IPS DF 6.9 (cell line): ENCODE measurements around the gene GNAI1.

Experiments
- DNase-seq: peaks from one replicate; pipeline ENCODE4 v3.0.0-alpha.2; 2013; ENCODE audit warnings: low read depth, low spot score
- H3K27ac ChIP-seq: one replicate; pipeline ENCODE4 v1.5.1; 2013; ENCODE audit warnings: low read length, control low read depth
- H3K27me3 ChIP-seq: 2 replicates; pipeline ENCODE4 v1.6.1; 2013; ENCODE audit warnings: mild to moderate bottlenecking, low read length; ENCODE audit not compliant: control insufficient read depth, insufficient read depth
- H3K36me3 ChIP-seq: 2 replicates; pipeline ENCODE4 v1.6.1; 2013; ENCODE audit warnings: low read length; ENCODE audit not compliant: control insufficient read depth, insufficient read depth
- H3K4me1 ChIP-seq: 2 replicates; pipeline ENCODE4 v1.6.1; 2013; ENCODE audit warnings: low read length; ENCODE audit not compliant: control insufficient read depth, insufficient read depth
- H3K4me3 ChIP-seq: 2 replicates; pipeline ENCODE4 v1.5.1; 2013; ENCODE audit warnings: mild to moderate bottlenecking, low read length
- H3K9me3 ChIP-seq: 2 replicates; pipeline ENCODE4 v1.6.1; 2013; ENCODE audit warnings: low read length, inconsistent platforms; ENCODE audit not compliant: control insufficient read depth, insufficient read depth
- WGBS: extraction: QIAGEN DNeasy Blood & Tissue Kit; methylation state at CpG from one replicate; pipeline ENCODE4 v1.1.7; 2013; ENCODE audit warnings: mixed read lengths, missing lambda C conversion rate; ENCODE audit not compliant: insufficient read length, insufficient coverage; 5-methylcytosine and 5-hydroxymethylcytosine counted together

GNAI1 gene

DNA sequence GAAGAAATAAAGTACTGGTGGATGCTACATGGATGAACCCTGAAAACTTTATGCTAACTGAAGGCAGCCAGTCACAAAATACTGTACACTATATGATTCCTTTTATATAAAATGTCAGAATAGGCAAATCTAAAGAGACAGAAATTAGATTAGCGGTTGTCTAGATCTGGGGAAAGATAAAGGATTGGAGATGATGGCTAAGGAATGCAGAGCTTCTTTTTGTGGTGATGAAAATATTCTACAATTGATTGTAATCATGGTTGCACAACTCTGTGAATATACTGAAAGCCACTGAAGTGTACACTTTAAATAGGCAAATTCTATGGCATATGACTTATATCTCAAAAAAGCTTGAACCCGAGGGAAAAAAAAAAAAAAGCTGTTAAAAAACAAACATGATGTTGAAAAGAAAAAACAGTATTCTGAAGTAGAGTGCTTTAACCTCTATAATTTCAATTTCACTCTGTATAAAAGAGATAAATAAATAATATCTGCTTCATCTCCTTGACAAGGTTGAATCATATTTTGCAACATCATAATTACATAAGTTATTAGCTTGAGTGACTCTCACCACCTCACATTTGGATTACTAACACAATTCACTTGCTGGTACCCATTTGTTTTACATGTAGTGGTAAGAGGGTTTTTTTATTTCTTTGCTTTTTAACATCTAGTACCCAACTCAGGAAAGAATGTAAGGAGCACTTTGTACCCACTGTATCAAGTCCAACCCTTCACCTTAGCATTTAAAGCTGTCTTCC, 2.8 kb upstream of the GNAI1 start:
- no peaks in the 10 kb centered on the region for H3K36me3 ChIP-seq
- peaks cover 5% of the 10 kb centered on the region; the same call in 1 of the 2 replicates for H3K27me3 ChIP-seq
- H3K9me3 ChIP-seq, result no peaks in the 10 kb centered on the region
- no peak for DNase-seq
- no peaks in the 10 kb centered on the region; the same call in 1 of the 2 replicates for H3K4me1 ChIP-seq
- no peak overlapping the region for H3K4me3 ChIP-seq
- WGBS, result no CpG with 5 or more reads among the region's 2 CpGs
- H3K27ac ChIP-seq, result no peak overlapping the region

GRCh38 chr7:80132594-80132993, 2.0 kb upstream of the GNAI1 start:
- no peaks in the 10 kb centered on the region; the same call in 1 of the 2 replicates for H3K4me1 ChIP-seq
- WGBS, result no CpG with 5 or more reads among the region's 3 CpGs
- H3K27me3 ChIP-seq, result peaks cover 5% of the 10 kb centered on the region; the same call in 1 of the 2 replicates
- no peaks in the 10 kb centered on the region for H3K9me3 ChIP-seq
- H3K27ac ChIP-seq, result no peak overlapping the region
- no peak overlapping the region for H3K4me3 ChIP-seq
- no peak for DNase-seq
- H3K36me3 ChIP-seq, result no peaks in the 10 kb centered on the region

DNA sequence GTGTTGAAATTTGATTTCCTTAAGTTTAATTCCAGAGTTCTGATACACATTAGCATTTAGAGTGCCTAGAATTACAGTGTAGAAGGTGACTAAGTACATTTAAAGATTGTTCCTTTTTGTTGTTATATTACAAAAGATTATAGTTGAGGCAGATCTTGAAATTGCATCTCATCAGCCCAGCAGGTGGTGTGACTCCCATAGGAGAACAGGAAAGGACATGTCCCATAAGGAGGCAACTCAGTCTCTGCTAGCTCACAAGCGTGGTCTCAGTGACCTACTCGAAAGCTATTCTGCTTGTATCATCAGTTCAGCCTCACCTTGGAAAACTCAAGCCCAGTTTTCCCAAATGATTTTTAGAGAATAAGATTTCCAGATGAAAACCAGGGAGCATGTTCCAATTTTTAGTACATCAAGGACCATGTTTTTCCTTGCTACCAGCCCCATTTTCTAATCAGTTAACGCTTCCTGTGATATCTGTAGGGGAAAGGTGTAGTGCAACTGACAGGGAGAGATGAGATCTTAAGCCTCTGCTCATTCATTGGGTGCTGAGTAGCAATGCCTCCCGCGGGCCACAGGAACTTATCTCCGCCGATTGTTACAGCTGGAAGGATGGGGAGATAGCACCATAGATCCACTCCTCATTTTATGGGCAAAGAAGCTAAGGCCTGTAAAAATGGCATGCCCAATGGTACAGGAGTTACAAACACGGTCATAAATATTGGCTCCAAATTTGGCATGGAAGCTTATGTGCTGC, 1.1 kb upstream of the GNAI1 start:
- WGBS, result no CpG with 5 or more reads among the region's 8 CpGs
- DNase-seq, result no peak
- H3K36me3 ChIP-seq, result no peaks in the 10 kb centered on the region
- no peaks in the 10 kb centered on the region; the same call in 1 of the 2 replicates for H3K4me1 ChIP-seq
- H3K27ac ChIP-seq, result no peak overlapping the region
- H3K4me3 ChIP-seq, result peak overlapping the region; percentile 72; the same call in 1 of the 2 replicates
- no peaks in the 10 kb centered on the region for H3K9me3 ChIP-seq
- peaks cover 4% of the 10 kb centered on the region; the same call in 1 of the 2 replicates for H3K27me3 ChIP-seq

DNA sequence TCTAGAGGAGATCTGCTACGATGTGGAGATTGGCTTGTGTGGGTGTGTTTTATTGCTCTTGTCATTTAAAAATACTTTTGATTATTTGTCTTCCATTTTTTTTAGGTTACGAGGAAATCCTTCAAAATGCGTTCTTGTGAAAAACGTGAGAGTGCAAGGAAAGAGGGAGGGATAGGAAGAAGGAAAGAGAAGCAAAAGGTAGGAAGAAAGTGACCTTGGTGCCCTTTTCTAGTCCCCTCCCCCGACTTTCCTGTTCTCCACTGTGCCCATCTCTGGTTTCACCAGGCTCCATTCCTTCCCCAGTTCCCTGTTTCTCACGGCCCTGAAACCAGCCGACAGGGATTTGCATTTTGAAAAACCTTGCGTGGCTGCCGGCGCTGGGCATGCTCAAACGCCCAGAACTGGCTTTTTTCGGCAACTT, 506 bp upstream of the GNAI1 start:
- Histone ChIP-seq H3K4me1 (peaks cover under 1% of the 10 kb centered on the region; the same call in 1 of the 2 replicates), H3K9me3 (no peaks in the 10 kb centered on the region), H3K4me3 (peak overlapping the region; percentile 72), H3K27me3 (no peaks in the 10 kb centered on the region; the same call in 1 of the 2 replicates), H3K27ac (no peak overlapping the region), H3K36me3 (no peaks in the 10 kb centered on the region)
- DNase-seq, result no peak
- no CpG with 5 or more reads among the region's 12 CpGs for WGBS

DNA sequence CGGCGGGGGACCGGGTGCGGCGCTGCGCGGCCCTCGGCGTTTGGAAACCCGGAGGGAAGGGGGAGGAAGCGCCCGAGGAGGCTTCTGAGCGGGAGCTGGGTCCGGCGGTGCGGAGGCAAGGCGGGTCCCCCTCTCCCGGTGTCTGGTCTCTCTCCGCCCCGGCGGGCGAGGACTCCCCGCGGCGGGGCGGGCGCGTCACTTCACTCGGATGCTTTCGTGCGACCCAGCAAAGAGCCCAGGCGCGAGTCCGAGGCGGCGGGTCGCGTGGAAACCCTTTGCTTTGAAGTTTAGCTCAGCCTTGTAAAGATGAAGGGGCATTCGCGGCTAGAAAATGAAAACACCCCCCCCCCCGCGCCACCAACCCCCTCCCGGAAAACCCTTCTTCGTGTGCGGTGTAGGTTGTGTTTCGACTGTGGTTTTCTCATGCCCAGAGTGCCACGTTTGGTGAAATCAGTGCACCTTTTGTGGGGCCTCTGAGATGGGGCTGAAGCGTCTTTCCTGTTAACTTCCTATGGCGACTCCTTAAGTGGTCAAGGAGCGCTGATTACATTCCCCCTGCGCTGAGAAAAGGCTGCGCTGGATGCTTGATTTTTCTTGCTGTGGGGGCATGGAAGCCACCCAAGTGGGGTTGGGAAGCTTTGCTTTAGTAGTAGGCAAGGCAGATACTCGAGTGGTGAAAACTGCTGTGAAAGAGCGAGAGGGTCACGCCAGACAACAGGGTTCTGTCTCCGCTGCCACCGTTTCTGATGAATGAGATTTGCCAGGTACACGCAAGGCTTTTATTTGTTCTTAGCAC, 876 bp downstream of the GNAI1 start:
- Histone ChIP-seq H3K27me3 (no peaks in the 10 kb centered on the region; the same call in 1 of the 2 replicates), H3K27ac (no peak overlapping the region), H3K4me1 (peaks cover 2% of the 10 kb centered on the region; the same call in 1 of the 2 replicates), H3K36me3 (no peaks in the 10 kb centered on the region), H3K9me3 (no peaks in the 10 kb centered on the region), H3K4me3 (peak overlapping the region; percentile 72)
- no CpG with 5 or more reads among the region's 58 CpGs for WGBS
- DNase-seq, result no peak

- Histone ChIP-seq H3K36me3 (no peaks in the 10 kb centered on the region), H3K4me1 (peaks cover 2% of the 10 kb centered on the region; the same call in 1 of the 2 replicates), H3K27me3 (no peaks in the 10 kb centered on the region; the same call in 1 of the 2 replicates), H3K4me3 (no peak overlapping the region; the same call in 1 of the 2 replicates), H3K9me3 (no peaks in the 10 kb centered on the region), H3K27ac (no peak overlapping the region)
- DNase-seq, result no peak
- WGBS, result no CpG with 5 or more reads among the region's 4 CpGs
These were observed 1.8 kb downstream of the GNAI1 start for GRCh38 chr7:80136261-80137055.

DNA sequence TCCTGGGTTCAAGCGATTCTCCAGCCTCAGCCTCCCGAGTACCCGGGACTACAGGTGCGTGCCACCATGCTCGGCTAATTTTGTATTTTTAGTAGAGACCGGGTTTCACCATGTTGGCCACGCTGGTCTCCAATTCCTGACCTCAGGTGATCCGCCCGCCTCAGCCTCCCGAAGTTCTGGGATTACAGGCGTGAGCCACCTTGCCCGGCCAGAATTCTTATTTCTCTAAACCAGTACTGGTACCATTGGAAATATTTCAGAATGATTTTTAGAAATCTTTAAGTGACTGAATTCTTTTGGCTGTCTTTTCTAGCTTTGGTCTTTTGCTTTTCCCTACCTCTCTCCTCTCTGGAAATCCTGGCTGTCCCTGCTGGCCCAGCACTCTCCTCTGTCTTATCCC, 2.8 kb downstream of the GNAI1 start:
- Histone ChIP-seq H3K36me3 (no peaks in the 10 kb centered on the region), H3K4me1 (peaks cover 2% of the 10 kb centered on the region; the same call in 1 of the 2 replicates), H3K4me3 (no peak overlapping the region), H3K27ac (no peak overlapping the region), H3K27me3 (no peaks in the 10 kb centered on the region; the same call in 1 of the 2 replicates), H3K9me3 (no peaks in the 10 kb centered on the region)
- no peak for DNase-seq
- no CpG with 5 or more reads among the region's 12 CpGs for WGBS

GRCh38 chr7:80139236-80139635, 4.6 kb downstream of the GNAI1 start:
- Histone ChIP-seq H3K36me3 (no peaks in the 10 kb centered on the region), H3K4me1 (peaks cover 2% of the 10 kb centered on the region; the same call in 1 of the 2 replicates), H3K9me3 (no peaks in the 10 kb centered on the region), H3K27ac (no peak overlapping the region), H3K4me3 (no peak overlapping the region), H3K27me3 (no peaks in the 10 kb centered on the region)
- no peak for DNase-seq
- WGBS, result no CpG with 5 or more reads among the region's 1 CpG

- WGBS, result no CpG with 5 or more reads among the region's 4 CpGs
- Histone ChIP-seq H3K4me1 (peaks cover 2% of the 10 kb centered on the region; the same call in 1 of the 2 replicates), H3K9me3 (no peaks in the 10 kb centered on the region), H3K27ac (no peak overlapping the region), H3K27me3 (no peaks in the 10 kb centered on the region), H3K36me3 (no peaks in the 10 kb centered on the region), H3K4me3 (no peak overlapping the region)
- DNase-seq, result no peak
These were observed 5.8 kb downstream of the GNAI1 start for GRCh38 chr7:80140388-80140787.
